ENCODE measurements around the gene MRC1. TPM values are rescaled to one million over a fixed set of nuclear protein-coding genes. Genes with fewer than 3 reads are reported as not detected.

MRC1 gene
- total RNA-seq, 1 experiment from 2014 or later, result 0.05 TPM

- H3K4me1 Mint-ChIP-seq (ENCODE audit: low read depth, unreplicated experiment), result no peaks in the 10 kb centered on the region
- TF ChIP-seq CTCF (IDR thresholded peaks at IDR 0.05; ENCODE audit: insufficient read depth in 1 of 2, low read depth in 1 of 2, low read length in 1 of 2, severe bottlenecking in 1 of 2, unreplicated experiment in 1 of 2), result no peak
- no peak overlapping the region for H3K4me3 Mint-ChIP-seq (ENCODE audit: unreplicated experiment)
- no peak for DNase-seq
- no peak overlapping the region for H3K27ac Mint-ChIP-seq (ENCODE audit: unreplicated experiment)
- no peaks in the 10 kb centered on the region for H3K9me3 Mint-ChIP-seq (ENCODE audit: unreplicated experiment)
- Histone ChIP-seq H3K9me3 (no peaks in the 10 kb centered on the region), H3K36me3 (ENCODE audit: control insufficient read depth, insufficient read depth, low read length) (no peaks in the 10 kb centered on the region), H3K4me3 (ENCODE audit: low read depth, low read length) (no peak overlapping the region), H3K4me1 (no peaks in the 10 kb centered on the region), H3K27me3 (replicated peaks; ENCODE audit: control insufficient read depth, insufficient read depth, low read length) (no peaks in the 10 kb centered on the region; the same call in 1 of the 2 replicates)
- intact Hi-C loops (cut with micrococcal nuclease; ENCODE audit: unreplicated experiment), result no loop called here
- H3K27me3 Mint-ChIP-seq (ENCODE audit: insufficient read depth, unreplicated experiment), result peaks cover 23% of the 10 kb centered on the region
- ChIA-PET POLR2A (no interaction called here), CTCF (no interaction called here)
- no peaks in the 10 kb centered on the region for H3K36me3 Mint-ChIP-seq (ENCODE audit: insufficient read depth, unreplicated experiment)
- BruUV-seq (replicated peaks), result no TSS peak
Measured at GRCh38 chr10:17857040-17857439, 47.9 kb downstream of the MRC1 start.

- Mint-ChIP-seq H3K27ac (ENCODE audit: unreplicated experiment) (no peak overlapping the region), H3K27me3 (ENCODE audit: insufficient read depth, unreplicated experiment) (peaks cover 20% of the 10 kb centered on the region), H3K36me3 (ENCODE audit: insufficient read depth, unreplicated experiment) (no peaks in the 10 kb centered on the region), H3K9me3 (ENCODE audit: unreplicated experiment) (no peaks in the 10 kb centered on the region), H3K4me3 (ENCODE audit: unreplicated experiment) (no peak overlapping the region), H3K4me1 (ENCODE audit: low read depth, unreplicated experiment) (no peaks in the 10 kb centered on the region)
- no peak overlapping the region for H3K4me3 ChIP-seq (ENCODE audit: low read depth, low read length)
- H3K4me1 ChIP-seq, result no peaks in the 10 kb centered on the region
- intact Hi-C loops (cut with micrococcal nuclease; ENCODE audit: unreplicated experiment), result no loop called here
- TF ChIP-seq CTCF (IDR thresholded peaks at IDR 0.05; ENCODE audit: insufficient read depth in 1 of 2, low read depth in 1 of 2, low read length in 1 of 2, severe bottlenecking in 1 of 2, unreplicated experiment in 1 of 2), result no peak
- POLR2A ChIA-PET, result no interaction called here
- CTCF ChIA-PET, result no interaction called here
- BruUV-seq (replicated peaks), result no TSS peak
- DNase-seq, result no peak
- H3K36me3 ChIP-seq (ENCODE audit: control insufficient read depth, insufficient read depth, low read length), result no peaks in the 10 kb centered on the region
- no peaks in the 10 kb centered on the region for H3K9me3 ChIP-seq
- H3K27me3 ChIP-seq (replicated peaks; ENCODE audit: control insufficient read depth, insufficient read depth, low read length), result no peaks in the 10 kb centered on the region; the same call in 1 of the 2 replicates
Measured at GRCh38 chr10:17859492-17860156, 50.5 kb downstream of the MRC1 start.

GRCh38 chr10:17861760-17862159 is 52.6 kb downstream of the MRC1 start:
- H3K27me3 ChIP-seq (replicated peaks; ENCODE audit: control insufficient read depth, insufficient read depth, low read length), result no peaks in the 10 kb centered on the region; the same call in 1 of the 2 replicates
- intact Hi-C loops (cut with micrococcal nuclease; ENCODE audit: unreplicated experiment), result no loop called here
- H3K36me3 Mint-ChIP-seq (ENCODE audit: insufficient read depth, unreplicated experiment), result no peaks in the 10 kb centered on the region
- DNase-seq, result no peak
- BruUV-seq (replicated peaks), result no TSS peak
- H3K4me1 ChIP-seq, result no peaks in the 10 kb centered on the region
- no peaks in the 10 kb centered on the region for H3K9me3 Mint-ChIP-seq (ENCODE audit: unreplicated experiment)
- no peak overlapping the region for H3K27ac Mint-ChIP-seq (ENCODE audit: unreplicated experiment)
- H3K4me3 Mint-ChIP-seq (ENCODE audit: unreplicated experiment), result no peak overlapping the region
- no peaks in the 10 kb centered on the region for H3K4me1 Mint-ChIP-seq (ENCODE audit: low read depth, unreplicated experiment)
- H3K9me3 ChIP-seq, result no peaks in the 10 kb centered on the region
- H3K27me3 Mint-ChIP-seq (ENCODE audit: insufficient read depth, unreplicated experiment), result peaks cover 23% of the 10 kb centered on the region
- H3K4me3 ChIP-seq (ENCODE audit: low read depth, low read length), result no peak overlapping the region
- TF ChIP-seq CTCF (IDR thresholded peaks at IDR 0.05; ENCODE audit: insufficient read depth in 1 of 2, low read depth in 1 of 2, low read length in 1 of 2, severe bottlenecking in 1 of 2, unreplicated experiment in 1 of 2), result no peak
- CTCF ChIA-PET, result no interaction called here
- POLR2A ChIA-PET, result no interaction called here
- H3K36me3 ChIP-seq (ENCODE audit: control insufficient read depth, insufficient read depth, low read length), result no peaks in the 10 kb centered on the region
